PC-9 (cell line): ENCODE data around the gene KCNJ6.

Experiments
- EZH2 ChIP-seq: fragments of 200-600 bp; sonication (generic); IDR thresholded peaks from 2 replicates; pipeline ENCODE4 v1.8.0; 2017; ENCODE audit warnings: antibody characterized with exemption, low read depth
- TF ChIP-seq, protein P1 (sequence below): fragments of 200-600 bp; sonication (generic); conservative IDR thresholded peaks from 2 replicates; pipeline ENCODE4 v1.6.1; 2017; ENCODE audit warnings: mixed run types, antibody characterized with exemption, mild to moderate bottlenecking, moderate library complexity

DNA sequence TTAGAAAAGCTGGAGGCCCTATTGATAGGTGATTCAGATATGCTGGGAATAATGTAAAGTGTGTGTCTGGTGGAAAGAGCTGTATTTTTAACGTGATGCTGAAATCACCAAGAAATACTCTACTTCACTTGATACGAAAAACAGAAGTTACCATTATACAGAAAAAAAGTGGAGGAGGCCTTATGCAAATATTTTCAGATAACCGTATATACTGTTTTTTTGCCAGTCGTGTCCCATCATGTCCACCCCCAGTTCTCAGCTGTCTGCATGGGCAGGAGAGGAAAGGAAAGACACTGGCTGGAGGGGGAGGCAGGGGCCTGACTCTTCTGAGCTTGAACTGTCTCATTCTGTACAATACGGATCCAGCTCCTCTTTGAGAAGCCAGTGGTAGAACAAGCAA, 51.1 kb downstream of the KCNJ6 start:
- TF ChIP-seq, protein P1, sequence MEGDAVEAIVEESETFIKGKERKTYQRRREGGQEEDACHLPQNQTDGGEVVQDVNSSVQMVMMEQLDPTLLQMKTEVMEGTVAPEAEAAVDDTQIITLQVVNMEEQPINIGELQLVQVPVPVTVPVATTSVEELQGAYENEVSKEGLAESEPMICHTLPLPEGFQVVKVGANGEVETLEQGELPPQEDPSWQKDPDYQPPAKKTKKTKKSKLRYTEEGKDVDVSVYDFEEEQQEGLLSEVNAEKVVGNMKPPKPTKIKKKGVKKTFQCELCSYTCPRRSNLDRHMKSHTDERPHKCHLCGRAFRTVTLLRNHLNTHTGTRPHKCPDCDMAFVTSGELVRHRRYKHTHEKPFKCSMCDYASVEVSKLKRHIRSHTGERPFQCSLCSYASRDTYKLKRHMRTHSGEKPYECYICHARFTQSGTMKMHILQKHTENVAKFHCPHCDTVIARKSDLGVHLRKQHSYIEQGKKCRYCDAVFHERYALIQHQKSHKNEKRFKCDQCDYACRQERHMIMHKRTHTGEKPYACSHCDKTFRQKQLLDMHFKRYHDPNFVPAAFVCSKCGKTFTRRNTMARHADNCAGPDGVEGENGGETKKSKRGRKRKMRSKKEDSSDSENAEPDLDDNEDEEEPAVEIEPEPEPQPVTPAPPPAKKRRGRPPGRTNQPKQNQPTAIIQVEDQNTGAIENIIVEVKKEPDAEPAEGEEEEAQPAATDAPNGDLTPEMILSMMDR: no peak
- no peak for TF ChIP-seq EZH2
